Measurements from ENCODE around the gene TCF25.
"Not testable (repeated sequence)": the region's sequence is repeated elsewhere in the genome, so short reads cannot be mapped to it uniquely, and the experiment has no call there.

DNA sequence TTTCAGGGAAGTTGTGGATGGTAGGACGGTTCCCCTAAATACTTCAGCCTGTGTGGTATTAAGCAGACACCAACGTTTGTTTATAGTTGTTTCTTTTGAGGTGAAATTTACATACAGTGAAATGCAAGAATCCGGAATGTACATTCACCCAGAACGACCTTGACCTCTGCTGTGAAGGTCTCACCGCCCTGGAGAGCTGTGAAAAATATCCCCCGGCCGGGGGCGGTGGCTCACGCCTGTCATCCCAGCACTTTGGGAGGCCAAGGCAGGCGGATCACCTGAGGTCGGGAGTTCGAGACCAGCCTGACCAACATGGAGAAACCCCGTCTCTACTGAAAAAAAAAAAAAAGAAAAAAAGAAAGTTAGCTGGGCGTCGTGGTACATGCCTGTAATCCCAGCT, 36.9 kb upstream of the TCF25 start:
- TF ChIP-seq POLR2A, CTCF, POLR2AphosphoS5, EP300 (IDR thresholded peaks at IDR 0.05): not testable (repeated sequence)
